ENCODE results near the gene LGALSL. TPM values are rescaled to one million over a fixed set of nuclear protein-coding genes. Genes with fewer than 3 reads are reported as not detected.

The LGALSL gene
- total RNA-seq, 1 experiment from 2014 or later: 7.4 TPM

DNA sequence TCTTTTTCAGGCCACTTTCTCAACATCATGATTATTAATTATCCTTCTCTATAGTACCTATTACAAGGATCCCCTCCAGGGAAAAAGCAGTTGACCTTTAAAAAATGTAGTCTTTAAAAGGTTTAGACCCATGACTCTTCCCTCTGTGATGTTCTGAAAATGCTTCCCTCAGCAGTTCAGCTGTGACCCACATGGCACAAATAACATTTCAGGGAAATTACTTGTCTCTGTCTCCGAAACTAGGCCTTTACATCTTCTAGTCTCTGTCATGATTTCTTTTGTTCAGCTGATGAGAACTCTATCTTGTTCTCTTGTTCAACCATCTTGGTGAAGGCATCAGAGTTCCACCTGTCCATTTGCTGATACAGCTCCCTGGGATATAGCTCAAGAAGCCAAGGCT, 28.3 kb downstream of the LGALSL start:
- DNase-seq (ENCODE audit: low spot score): no peak
- H3K9me3 ChIP-seq (ENCODE audit: low read depth, low read length, poor library complexity, severe bottlenecking): no peaks in the 10 kb centered on the region
- H3K36me3 ChIP-seq (ENCODE audit: insufficient read depth, low read length, poor library complexity, severe bottlenecking): no peaks in the 10 kb centered on the region
- intact Hi-C loops (cut with micrococcal nuclease; ENCODE audit: unreplicated experiment): no loop called here
- H3K4me3 ChIP-seq (ENCODE audit: low read depth, low read length, poor library complexity, severe bottlenecking): no peak overlapping the region
- ChIA-PET POLR2A (ENCODE audit: low non-redundant PET) (interaction anchor here (0.9 kb wide), 1 partner anchor 78 kb away, joined by 4 read pairs; no protein-coding TSS in a partner anchor), CTCF (no interaction called here)
- no peaks in the 10 kb centered on the region for H3K4me1 ChIP-seq (ENCODE audit: insufficient read depth, low read length, poor library complexity, severe bottlenecking)
- BruUV-seq (replicated peaks): no TSS peak
- no peak for TF ChIP-seq EZH2 (IDR thresholded peaks at IDR 0.05; ENCODE audit: borderline replicate concordance, low read depth, low read length, poor library complexity, severe bottlenecking)
- TF ChIP-seq, protein P1, sequence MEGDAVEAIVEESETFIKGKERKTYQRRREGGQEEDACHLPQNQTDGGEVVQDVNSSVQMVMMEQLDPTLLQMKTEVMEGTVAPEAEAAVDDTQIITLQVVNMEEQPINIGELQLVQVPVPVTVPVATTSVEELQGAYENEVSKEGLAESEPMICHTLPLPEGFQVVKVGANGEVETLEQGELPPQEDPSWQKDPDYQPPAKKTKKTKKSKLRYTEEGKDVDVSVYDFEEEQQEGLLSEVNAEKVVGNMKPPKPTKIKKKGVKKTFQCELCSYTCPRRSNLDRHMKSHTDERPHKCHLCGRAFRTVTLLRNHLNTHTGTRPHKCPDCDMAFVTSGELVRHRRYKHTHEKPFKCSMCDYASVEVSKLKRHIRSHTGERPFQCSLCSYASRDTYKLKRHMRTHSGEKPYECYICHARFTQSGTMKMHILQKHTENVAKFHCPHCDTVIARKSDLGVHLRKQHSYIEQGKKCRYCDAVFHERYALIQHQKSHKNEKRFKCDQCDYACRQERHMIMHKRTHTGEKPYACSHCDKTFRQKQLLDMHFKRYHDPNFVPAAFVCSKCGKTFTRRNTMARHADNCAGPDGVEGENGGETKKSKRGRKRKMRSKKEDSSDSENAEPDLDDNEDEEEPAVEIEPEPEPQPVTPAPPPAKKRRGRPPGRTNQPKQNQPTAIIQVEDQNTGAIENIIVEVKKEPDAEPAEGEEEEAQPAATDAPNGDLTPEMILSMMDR (conservative IDR thresholded peaks at IDR 0.05; ENCODE audit: low read depth, low read length): no peak
- H3K27me3 ChIP-seq (replicated peaks; ENCODE audit: insufficient read depth, low read depth, low read length, poor library complexity): no peaks in the 10 kb centered on the region
- H3K27ac ChIP-seq (ENCODE audit: low read depth, low read length, poor library complexity, severe bottlenecking): no peak overlapping the region

GRCh38 chr2:64482765-64483504, 29.0 kb downstream of the LGALSL start:
- no peak for TF ChIP-seq EZH2 (IDR thresholded peaks at IDR 0.05; ENCODE audit: borderline replicate concordance, low read depth, low read length, poor library complexity, severe bottlenecking)
- TF ChIP-seq, protein P1 (conservative IDR thresholded peaks at IDR 0.05; ENCODE audit: low read depth, low read length): no peak
- H3K4me3 ChIP-seq (ENCODE audit: low read depth, low read length, poor library complexity, severe bottlenecking): no peak overlapping the region
- BruUV-seq (replicated peaks): no TSS peak
- CTCF ChIA-PET: no interaction called here
- no peaks in the 10 kb centered on the region for H3K36me3 ChIP-seq (ENCODE audit: insufficient read depth, low read length, poor library complexity, severe bottlenecking)
- no peaks in the 10 kb centered on the region for H3K4me1 ChIP-seq (ENCODE audit: insufficient read depth, low read length, poor library complexity, severe bottlenecking)
- POLR2A ChIA-PET (ENCODE audit: low non-redundant PET): interaction anchor here (0.9 kb wide), 1 partner anchor 77 kb away, joined by 4 read pairs; no protein-coding TSS in a partner anchor
- H3K27me3 ChIP-seq (replicated peaks; ENCODE audit: insufficient read depth, low read depth, low read length, poor library complexity): no peaks in the 10 kb centered on the region
- peak; percentile 69 for DNase-seq (ENCODE audit: low spot score)
- H3K27ac ChIP-seq (ENCODE audit: low read depth, low read length, poor library complexity, severe bottlenecking): no peak overlapping the region
- no peaks in the 10 kb centered on the region for H3K9me3 ChIP-seq (ENCODE audit: low read depth, low read length, poor library complexity, severe bottlenecking)
- intact Hi-C loops (cut with micrococcal nuclease; ENCODE audit: unreplicated experiment): no loop called here

DNA sequence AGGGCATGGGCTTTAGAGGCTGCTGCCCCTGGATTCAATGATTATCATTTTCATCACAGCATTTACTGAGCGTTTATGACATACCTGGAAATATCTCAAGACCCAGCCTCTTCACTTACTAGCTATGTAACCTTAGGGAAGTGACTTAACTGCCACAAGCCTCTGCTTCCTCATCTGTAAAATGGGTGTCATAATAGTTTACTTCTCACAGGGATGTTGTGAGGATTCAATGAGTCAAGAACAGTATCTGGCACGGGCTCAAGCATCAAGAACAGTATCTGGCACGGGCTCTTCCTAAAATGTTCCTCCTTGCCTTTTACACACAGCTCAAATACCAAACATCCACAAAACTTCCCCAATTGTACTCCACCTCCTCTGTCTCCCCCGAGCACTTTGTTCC, 31.4 kb downstream of the LGALSL start:
- DNase-seq (ENCODE audit: low spot score): no peak
- H3K9me3 ChIP-seq (ENCODE audit: low read depth, low read length, poor library complexity, severe bottlenecking): no peaks in the 10 kb centered on the region
- ChIA-PET CTCF (no interaction called here), POLR2A (ENCODE audit: low non-redundant PET) (no interaction called here)
- no peaks in the 10 kb centered on the region for H3K27me3 ChIP-seq (replicated peaks; ENCODE audit: insufficient read depth, low read depth, low read length, poor library complexity)
- no peak overlapping the region for H3K27ac ChIP-seq (ENCODE audit: low read depth, low read length, poor library complexity, severe bottlenecking)
- BruUV-seq (replicated peaks): no TSS peak
- TF ChIP-seq EZH2 (IDR thresholded peaks at IDR 0.05; ENCODE audit: borderline replicate concordance, low read depth, low read length, poor library complexity, severe bottlenecking): no peak
- TF ChIP-seq, protein P1 (conservative IDR thresholded peaks at IDR 0.05; ENCODE audit: low read depth, low read length): no peak
- no peak overlapping the region for H3K4me3 ChIP-seq (ENCODE audit: low read depth, low read length, poor library complexity, severe bottlenecking)
- no peaks in the 10 kb centered on the region for H3K4me1 ChIP-seq (ENCODE audit: insufficient read depth, low read length, poor library complexity, severe bottlenecking)
- H3K36me3 ChIP-seq (ENCODE audit: insufficient read depth, low read length, poor library complexity, severe bottlenecking): no peaks in the 10 kb centered on the region
- intact Hi-C loops (cut with micrococcal nuclease; ENCODE audit: unreplicated experiment): no loop called here
